ENCODE measurements around the gene RHOH.

Gene RHOH

GRCh38 chr4:40187386-40187906 lies 9.4 kb upstream of the RHOH start:
- no peak for DNase-seq (ENCODE audit: low spot score)

- DNase-seq (ENCODE audit: low spot score) = no peak
These were observed 6.8 kb upstream of the RHOH start for GRCh38 chr4:40190019-40190418.

GRCh38 chr4:40190465-40190864 lies 6.4 kb upstream of the RHOH start:
- DNase-seq (ENCODE audit: low spot score) = no peak

- DNase-seq (ENCODE audit: low spot score) = no peak
These were observed 5.7 kb upstream of the RHOH start for GRCh38 chr4:40190880-40191815.

GRCh38 chr4:40192114-40193015 lies 4.5 kb upstream of the RHOH start:
- DNase-seq (ENCODE audit: low spot score) = no peak

- no peak for DNase-seq (ENCODE audit: low spot score)
These were observed 3.7 kb upstream of the RHOH start for GRCh38 chr4:40193016-40193571.

GRCh38 chr4:40193578-40193977 lies 3.3 kb upstream of the RHOH start:
- no peak for DNase-seq (ENCODE audit: low spot score)

GRCh38 chr4:40194602-40195161 lies 2.1 kb upstream of the RHOH start:
- no peak for DNase-seq (ENCODE audit: low spot score)

- DNase-seq (ENCODE audit: low spot score) = no peak
These were observed 1.4 kb upstream of the RHOH start for GRCh38 chr4:40195182-40196177.

GRCh38 chr4:40196272-40196671 lies 559 bp upstream of the RHOH start:
- no peak for DNase-seq (ENCODE audit: low spot score)

- peak; percentile 24 for DNase-seq (ENCODE audit: low spot score)
These were observed 1.3 kb downstream of the RHOH start for GRCh38 chr4:40197879-40198689.

- DNase-seq (ENCODE audit: low spot score) = peak; percentile 21
These were observed 2.4 kb downstream of the RHOH start for GRCh38 chr4:40199179-40199670.

- DNase-seq (ENCODE audit: low spot score) = peak; percentile 28
These were observed 3.4 kb downstream of the RHOH start for GRCh38 chr4:40199999-40200874.

- peak; percentile 44 for DNase-seq (ENCODE audit: low spot score)
These were observed 4.3 kb downstream of the RHOH start for GRCh38 chr4:40200875-40201801.

- no peak for DNase-seq (ENCODE audit: low spot score)
These were observed 5.1 kb downstream of the RHOH start for GRCh38 chr4:40201898-40202297.

GRCh38 chr4:40202474-40202873 lies 5.6 kb downstream of the RHOH start:
- DNase-seq (ENCODE audit: low spot score) = no peak

GRCh38 chr4:40204507-40205258 lies 7.9 kb downstream of the RHOH start:
- DNase-seq (ENCODE audit: low spot score) = no peak
